RWPE2 (cell line): ENCODE results near the gene GLS.

ENCODE experiments used
- ATAC-seq: fragments of 200-7000 bp; cut with Tn5 transposase; 3 replicates; pipeline ENCODE4 v1.9.1; 2021; ENCODE audit warnings: low read depth
- DNase-seq: peaks from one replicate; pipeline ENCODE4 v3.0.0-alpha.2; 2020; ENCODE audit warnings: low spot score
- H3K27ac ChIP-seq: fragments of 450-650 bp; 2 replicates; pipeline ENCODE4 v1.5.1; 2017; ENCODE audit warnings: mild to moderate bottlenecking; ENCODE audit not compliant: poor library complexity, severe bottlenecking
- H3K27me3 ChIP-seq: fragments of 250-450 bp; sonication (Bioruptor Pico); 2 replicates; pipeline ENCODE4 v1.5.1; 2021; ENCODE audit warnings: mild to moderate bottlenecking, moderate library complexity; ENCODE audit not compliant: insufficient read depth, poor library complexity, severe bottlenecking
- H3K36me3 ChIP-seq: fragments of 250-450 bp; sonication (Bioruptor Pico); 2 replicates; pipeline ENCODE4 v1.5.1; 2020; ENCODE audit warnings: low read depth, mild to moderate bottlenecking, moderate library complexity
- H3K4me1 ChIP-seq: fragments of 250-450 bp; sonication (Bioruptor Pico); 2 replicates; pipeline ENCODE4 v1.5.1; 2021; ENCODE audit warnings: mild to moderate bottlenecking, moderate library complexity; ENCODE audit not compliant: insufficient read depth, poor library complexity, severe bottlenecking
- H3K4me3 ChIP-seq: fragments of 250-450 bp; sonication (Bioruptor Pico); 2 replicates; pipeline ENCODE4 v1.5.1; 2021; ENCODE audit warnings: mild to moderate bottlenecking, moderate library complexity; ENCODE audit not compliant: severe bottlenecking
- H3K9me3 ChIP-seq: fragments of 250-450 bp; sonication (Bioruptor Pico); 2 replicates; pipeline ENCODE4 v1.5.1; 2021; ENCODE audit warnings: mild to moderate bottlenecking, moderate library complexity; ENCODE audit not compliant: severe bottlenecking
- TF ChIP-seq, protein P1 (sequence below): fragments of 450-650 bp; IDR thresholded peaks from one replicate; pipeline ENCODE4 v1.5.1; 2017; ENCODE audit warnings: mild to moderate bottlenecking, moderate library complexity; ENCODE audit not compliant: poor library complexity, severe bottlenecking

Gene GLS

DNA sequence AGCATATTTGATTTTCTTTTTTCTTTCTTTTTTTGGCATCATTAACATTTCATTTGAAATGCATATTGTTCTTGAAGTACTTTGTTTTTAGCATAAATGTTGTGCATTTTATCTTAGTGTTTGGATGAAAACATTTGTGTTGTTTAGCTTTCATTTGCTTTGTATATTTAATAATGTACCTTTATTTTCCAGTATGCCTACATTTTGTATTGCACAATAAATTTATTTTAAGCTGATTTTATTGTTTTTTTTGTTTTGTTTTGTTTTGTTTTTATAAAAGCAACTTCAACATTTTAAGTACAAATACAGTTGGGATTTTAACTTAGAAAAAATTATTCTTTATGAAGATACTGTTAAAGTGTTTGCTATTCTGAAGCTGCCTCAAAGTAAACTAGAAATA, 54.4 kb downstream of the GLS start:
- H3K36me3 ChIP-seq: peaks cover 75% of the 10 kb centered on the region
- H3K27ac ChIP-seq: no peak overlapping the region
- no peak overlapping the region for H3K4me3 ChIP-seq
- ATAC-seq (no peak), DNase-seq (no peak)
- no peaks in the 10 kb centered on the region for H3K27me3 ChIP-seq
- TF ChIP-seq, protein P1, sequence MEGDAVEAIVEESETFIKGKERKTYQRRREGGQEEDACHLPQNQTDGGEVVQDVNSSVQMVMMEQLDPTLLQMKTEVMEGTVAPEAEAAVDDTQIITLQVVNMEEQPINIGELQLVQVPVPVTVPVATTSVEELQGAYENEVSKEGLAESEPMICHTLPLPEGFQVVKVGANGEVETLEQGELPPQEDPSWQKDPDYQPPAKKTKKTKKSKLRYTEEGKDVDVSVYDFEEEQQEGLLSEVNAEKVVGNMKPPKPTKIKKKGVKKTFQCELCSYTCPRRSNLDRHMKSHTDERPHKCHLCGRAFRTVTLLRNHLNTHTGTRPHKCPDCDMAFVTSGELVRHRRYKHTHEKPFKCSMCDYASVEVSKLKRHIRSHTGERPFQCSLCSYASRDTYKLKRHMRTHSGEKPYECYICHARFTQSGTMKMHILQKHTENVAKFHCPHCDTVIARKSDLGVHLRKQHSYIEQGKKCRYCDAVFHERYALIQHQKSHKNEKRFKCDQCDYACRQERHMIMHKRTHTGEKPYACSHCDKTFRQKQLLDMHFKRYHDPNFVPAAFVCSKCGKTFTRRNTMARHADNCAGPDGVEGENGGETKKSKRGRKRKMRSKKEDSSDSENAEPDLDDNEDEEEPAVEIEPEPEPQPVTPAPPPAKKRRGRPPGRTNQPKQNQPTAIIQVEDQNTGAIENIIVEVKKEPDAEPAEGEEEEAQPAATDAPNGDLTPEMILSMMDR: no peak
- no peaks in the 10 kb centered on the region for H3K9me3 ChIP-seq
- no peaks in the 10 kb centered on the region for H3K4me1 ChIP-seq

DNA sequence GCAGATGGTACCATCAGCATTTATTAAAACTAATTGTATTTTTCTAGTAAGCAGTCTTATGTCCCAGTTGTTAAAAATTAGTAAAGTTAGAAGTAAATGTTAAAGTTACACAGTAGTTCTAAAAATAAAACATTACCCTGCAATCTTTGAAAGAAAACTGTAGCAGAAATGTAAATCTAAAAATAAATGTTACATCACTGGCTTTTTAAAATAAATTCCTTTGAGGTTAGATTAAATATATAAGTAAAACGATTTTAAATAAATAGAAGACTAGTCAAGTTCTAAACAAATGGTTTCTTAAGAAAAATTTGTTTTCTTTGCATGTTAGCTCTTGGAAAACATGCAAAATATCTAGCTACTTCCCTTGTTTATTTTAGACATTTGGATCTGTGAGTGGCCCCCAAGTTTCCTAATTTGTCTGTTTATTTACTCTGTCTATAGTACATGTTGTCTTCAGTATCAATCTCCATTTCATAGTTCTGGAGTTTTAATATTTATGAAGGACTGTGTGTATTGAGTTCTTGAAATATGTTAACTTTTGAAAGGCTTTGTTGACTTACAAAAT, 58.2 kb downstream of the GLS start:
- Histone ChIP-seq H3K4me3 (no peak overlapping the region), H3K27ac (no peak overlapping the region)
- ATAC-seq: no peak

DNA sequence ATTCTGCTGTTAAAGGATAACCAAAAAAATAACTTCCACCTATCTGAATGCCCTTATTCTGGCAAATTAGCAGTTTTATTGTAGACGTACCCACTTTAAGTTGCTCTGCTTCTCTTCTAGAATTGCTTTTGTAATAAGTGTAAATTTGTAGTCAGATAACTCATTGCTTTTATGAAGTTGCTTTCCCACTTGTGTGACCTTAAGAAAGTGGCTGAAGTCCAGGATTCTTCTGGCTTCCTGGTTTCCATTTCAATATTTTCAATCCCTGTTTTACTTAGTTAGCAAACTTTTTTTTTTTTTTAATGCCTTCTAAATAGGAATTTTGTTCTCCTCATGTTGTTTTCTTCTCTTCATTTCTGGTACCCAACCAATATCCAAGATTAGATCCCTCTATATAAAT, 59.8 kb downstream of the GLS start:
- TF ChIP-seq, protein P1: no peak
- no peak for ATAC-seq

More for the DNA sequence above, 58.2 kb downstream of the GLS start:
- TF ChIP-seq, protein P1: no peak
- H3K27me3 ChIP-seq: no peaks in the 10 kb centered on the region
- peaks cover 37% of the 10 kb centered on the region for H3K36me3 ChIP-seq
- no peaks in the 10 kb centered on the region for H3K4me1 ChIP-seq
- DNase-seq: no peak
- H3K9me3 ChIP-seq: no peaks in the 10 kb centered on the region

DNA sequence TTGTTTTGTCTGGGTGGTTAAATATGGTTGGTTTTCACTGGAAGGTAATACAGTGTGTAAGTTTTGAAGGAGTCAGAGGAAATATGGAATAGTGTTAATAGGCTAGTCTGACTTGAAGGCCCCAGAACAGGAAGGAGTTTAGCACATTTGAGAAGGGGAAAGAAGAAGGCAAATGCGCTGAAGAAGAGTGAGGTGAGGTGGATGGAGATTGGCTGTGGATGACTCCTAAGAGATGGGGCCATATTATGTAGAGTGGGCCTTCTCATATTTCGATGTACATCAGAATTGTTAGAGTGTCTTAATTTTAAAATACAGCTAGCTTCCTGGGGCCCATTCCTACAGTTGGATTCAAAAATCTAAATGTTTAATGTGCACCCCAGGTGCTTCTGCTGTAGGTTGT, 61.0 kb downstream of the GLS start:
- Histone ChIP-seq H3K4me3 (no peak overlapping the region), H3K4me1 (no peaks in the 10 kb centered on the region), H3K36me3 (peaks cover 12% of the 10 kb centered on the region; the same call in 1 of the 2 replicates), H3K27ac (no peak overlapping the region), H3K27me3 (no peaks in the 10 kb centered on the region), H3K9me3 (no peaks in the 10 kb centered on the region)
- DNase-seq (no peak), ATAC-seq (no peak)
- TF ChIP-seq, protein P1: no peak

More for the DNA sequence above, 59.8 kb downstream of the GLS start:
- Histone ChIP-seq H3K4me3 (no peak overlapping the region), H3K36me3 (peaks cover 21% of the 10 kb centered on the region; the same call in 1 of the 2 replicates), H3K4me1 (no peaks in the 10 kb centered on the region), H3K9me3 (no peaks in the 10 kb centered on the region), H3K27me3 (no peaks in the 10 kb centered on the region), H3K27ac (no peak overlapping the region)
- no peak for DNase-seq

DNA sequence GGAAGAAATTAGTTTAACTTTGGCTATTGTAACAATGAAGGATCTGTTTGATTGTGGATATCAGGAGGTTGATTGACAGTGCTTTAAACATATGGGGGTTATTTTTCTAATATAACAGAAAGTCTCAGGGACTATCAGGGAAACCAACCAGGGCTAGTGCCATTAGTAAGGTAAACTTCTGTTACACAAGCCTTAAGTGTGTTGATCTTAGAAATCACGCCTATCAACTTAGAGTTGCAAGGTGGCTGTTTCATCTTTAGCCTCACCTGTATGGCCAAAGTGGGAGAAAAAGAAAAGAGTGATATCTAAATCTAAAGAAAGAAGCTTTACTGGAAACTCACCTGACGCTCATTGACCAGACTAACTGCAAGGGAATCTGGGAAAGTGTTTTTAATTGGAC, 62.1 kb downstream of the GLS start:
- H3K36me3 ChIP-seq: peaks cover 6% of the 10 kb centered on the region; the same call in 1 of the 2 replicates
- H3K9me3 ChIP-seq: no peaks in the 10 kb centered on the region
- no peak for ATAC-seq
- DNase-seq: no peak
- H3K27ac ChIP-seq: no peak overlapping the region
- TF ChIP-seq, protein P1: no peak
- H3K27me3 ChIP-seq: no peaks in the 10 kb centered on the region
- peaks cover 6% of the 10 kb centered on the region for H3K4me1 ChIP-seq
- no peak overlapping the region for H3K4me3 ChIP-seq
